ENCODE results near the gene TBX6. TPM values are rescaled to one million over a fixed set of nuclear protein-coding genes. Genes with fewer than 3 reads are reported as not detected.

Gene TBX6
- total and polyA plus RNA-seq, 12 donors, result 0.28 to 1.7 (median 0.57) TPM

DNA sequence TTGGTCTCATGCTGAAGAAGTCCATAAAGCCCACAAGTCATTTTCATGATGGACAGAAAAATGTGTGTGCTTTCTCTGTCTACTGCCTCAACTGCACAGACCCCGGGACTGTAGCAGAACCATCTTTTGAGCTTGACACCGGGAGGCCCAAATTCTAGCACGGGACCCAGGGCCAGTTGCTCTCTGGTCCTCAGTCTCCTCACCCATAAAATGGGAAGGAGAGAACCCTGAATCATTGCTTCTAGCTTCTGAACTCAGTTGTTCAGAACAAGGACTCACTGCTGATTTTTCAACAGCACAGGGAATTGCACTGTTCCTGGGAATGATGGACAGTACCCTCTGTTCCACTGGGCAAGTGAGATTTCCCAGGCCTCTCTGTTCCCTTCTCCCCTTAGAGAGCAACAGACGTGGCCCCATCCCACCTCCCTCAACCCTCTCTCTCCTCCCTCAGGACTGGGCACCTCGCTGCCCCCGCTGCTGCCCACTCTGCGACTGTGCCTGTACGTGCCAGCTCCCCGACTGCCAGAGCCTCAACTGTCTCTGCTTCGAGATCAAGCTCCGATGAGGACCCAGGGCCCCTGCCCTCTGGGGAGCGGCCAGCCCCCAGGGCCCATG is 28.3 kb downstream of the TBX6 start:
- DNase-seq (no peak), ATAC-seq (peak in 1 of 8 donors; percentile 2)
- peaks cover 8 to 49% (median 36%) of the 10 kb centered on the region in 9 donors for H3K4me1 ChIP-seq
- WGBS, 2 donors, result 62 to 68% methylated on average over 12 of the region's 12 CpGs
- peaks cover 0 to 35% (median 12%) of the 10 kb centered on the region in 9 donors for H3K36me3 ChIP-seq
- TF ChIP-seq, protein P1, sequence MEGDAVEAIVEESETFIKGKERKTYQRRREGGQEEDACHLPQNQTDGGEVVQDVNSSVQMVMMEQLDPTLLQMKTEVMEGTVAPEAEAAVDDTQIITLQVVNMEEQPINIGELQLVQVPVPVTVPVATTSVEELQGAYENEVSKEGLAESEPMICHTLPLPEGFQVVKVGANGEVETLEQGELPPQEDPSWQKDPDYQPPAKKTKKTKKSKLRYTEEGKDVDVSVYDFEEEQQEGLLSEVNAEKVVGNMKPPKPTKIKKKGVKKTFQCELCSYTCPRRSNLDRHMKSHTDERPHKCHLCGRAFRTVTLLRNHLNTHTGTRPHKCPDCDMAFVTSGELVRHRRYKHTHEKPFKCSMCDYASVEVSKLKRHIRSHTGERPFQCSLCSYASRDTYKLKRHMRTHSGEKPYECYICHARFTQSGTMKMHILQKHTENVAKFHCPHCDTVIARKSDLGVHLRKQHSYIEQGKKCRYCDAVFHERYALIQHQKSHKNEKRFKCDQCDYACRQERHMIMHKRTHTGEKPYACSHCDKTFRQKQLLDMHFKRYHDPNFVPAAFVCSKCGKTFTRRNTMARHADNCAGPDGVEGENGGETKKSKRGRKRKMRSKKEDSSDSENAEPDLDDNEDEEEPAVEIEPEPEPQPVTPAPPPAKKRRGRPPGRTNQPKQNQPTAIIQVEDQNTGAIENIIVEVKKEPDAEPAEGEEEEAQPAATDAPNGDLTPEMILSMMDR (IDR thresholded peaks at IDR 0.05), result no peak
- peak overlapping the region; percentile 97 to 100 (median 98) for H3K27ac ChIP-seq
- no peaks in the 10 kb centered on the region for H3K9me3 ChIP-seq
- peak overlapping the region; percentile 57 to 100 (median 91) for H3K4me3 ChIP-seq
- H3K27me3 ChIP-seq, result no peaks in the 10 kb centered on the region
- intact Hi-C loops (cut with DNase I), result loop anchor here in 2 of 10 donors (10.0 kb wide), 2 partner anchors 351 to 471 kb away; partner anchors contain the start of gene ZNF747 (in 1 of the 2)

DNA sequence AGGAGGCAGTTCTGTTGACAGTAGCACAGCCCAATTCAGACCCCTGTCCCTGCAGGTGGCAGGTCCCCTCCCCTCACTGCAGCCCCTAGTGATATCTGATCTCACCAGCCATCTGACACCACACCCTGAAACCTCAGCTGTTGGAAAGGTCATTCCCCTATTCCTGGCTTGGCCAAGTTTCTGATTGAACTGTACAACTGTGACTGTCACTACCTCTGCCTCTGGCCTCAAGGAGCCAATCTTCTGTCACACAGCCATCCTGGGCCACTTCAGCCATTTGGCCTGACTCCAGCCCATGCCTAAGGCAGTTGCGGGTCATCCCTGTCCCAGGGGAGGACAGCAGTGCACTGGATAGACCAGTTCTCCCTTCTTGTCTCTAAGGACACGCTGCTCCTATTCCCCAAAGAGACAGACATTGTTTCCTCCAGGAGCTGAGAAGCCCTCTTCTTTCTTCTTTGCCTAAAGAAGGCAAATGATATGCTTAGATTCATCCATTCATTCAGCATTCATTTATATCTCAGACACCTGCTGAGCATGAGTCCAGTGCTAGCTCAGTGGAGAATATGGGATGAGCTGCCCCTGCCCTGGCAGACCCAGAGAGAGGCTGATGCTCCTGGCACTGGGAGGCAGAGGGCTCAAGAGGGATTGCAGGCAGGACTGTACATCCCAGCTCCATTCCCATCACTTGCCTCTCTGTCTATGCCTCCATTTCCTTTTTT is 30.7 kb downstream of the TBX6 start:
- peak in 1 of 2 donors; percentile 56 for DNase-seq

DNA sequence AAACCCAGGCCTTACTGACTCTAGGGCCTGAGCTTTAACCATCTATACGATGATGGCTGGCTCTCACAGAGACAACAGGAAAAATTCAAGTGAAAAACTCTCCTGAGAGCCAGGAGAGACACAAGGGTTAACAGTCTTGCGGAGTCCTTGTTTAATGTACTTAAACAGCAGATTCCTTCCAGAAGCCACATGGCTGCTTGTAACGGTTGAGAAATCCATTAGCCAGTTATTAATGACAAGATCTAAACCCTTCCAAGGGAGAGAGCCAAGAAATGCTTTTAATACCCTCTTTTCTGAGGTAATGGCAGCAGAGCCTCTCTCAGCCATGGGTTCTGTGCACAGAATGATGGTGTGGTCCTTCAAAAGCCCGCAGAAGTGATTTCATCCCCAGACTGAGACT is 31.4 kb downstream of the TBX6 start:
- Histone ChIP-seq H3K27ac (no peak overlapping the region), H3K4me3 (no peak overlapping the region), H3K9me3 (no peaks in the 10 kb centered on the region), H3K27me3 (no peaks in the 10 kb centered on the region), H3K4me1 (peaks cover 7 to 29% (median 17%) of the 10 kb centered on the region in 9 donors), H3K36me3 (peaks cover 0 to 11% (median 0%) of the 10 kb centered on the region in 9 donors)
- DNase-seq, result no peak
- TF ChIP-seq, protein P1 (IDR thresholded peaks at IDR 0.05), result no peak
- no peak for ATAC-seq
- WGBS, 2 donors, result 71 to 80% methylated on average over 4 of the region's 4 CpGs
- intact Hi-C loops (cut with DNase I), result loop anchor here in 2 of 10 donors (10.0 kb wide), 2 partner anchors 354 to 474 kb away; partner anchors contain the start of gene ZNF747 (in 1 of the 2)

More for the DNA sequence above, 30.7 kb downstream of the TBX6 start:
- Histone ChIP-seq H3K4me1 (peaks cover 7 to 29% (median 17%) of the 10 kb centered on the region in 9 donors), H3K9me3 (no peaks in the 10 kb centered on the region), H3K27ac (no peak overlapping the region), H3K4me3 (no peak overlapping the region), H3K27me3 (no peaks in the 10 kb centered on the region), H3K36me3 (peaks cover 0 to 11% (median 0%) of the 10 kb centered on the region in 9 donors)
- TF ChIP-seq, protein P1 (IDR thresholded peaks at IDR 0.05), result no peak
- 42 to 45% methylated on average over 2 of the region's 2 CpGs for WGBS, 2 donors
- ATAC-seq, result no peak
- intact Hi-C loops (cut with DNase I), result loop anchor here in 2 of 10 donors (10.0 kb wide), 2 partner anchors 354 to 474 kb away; partner anchors contain the start of gene ZNF747 (in 1 of the 2)

DNA sequence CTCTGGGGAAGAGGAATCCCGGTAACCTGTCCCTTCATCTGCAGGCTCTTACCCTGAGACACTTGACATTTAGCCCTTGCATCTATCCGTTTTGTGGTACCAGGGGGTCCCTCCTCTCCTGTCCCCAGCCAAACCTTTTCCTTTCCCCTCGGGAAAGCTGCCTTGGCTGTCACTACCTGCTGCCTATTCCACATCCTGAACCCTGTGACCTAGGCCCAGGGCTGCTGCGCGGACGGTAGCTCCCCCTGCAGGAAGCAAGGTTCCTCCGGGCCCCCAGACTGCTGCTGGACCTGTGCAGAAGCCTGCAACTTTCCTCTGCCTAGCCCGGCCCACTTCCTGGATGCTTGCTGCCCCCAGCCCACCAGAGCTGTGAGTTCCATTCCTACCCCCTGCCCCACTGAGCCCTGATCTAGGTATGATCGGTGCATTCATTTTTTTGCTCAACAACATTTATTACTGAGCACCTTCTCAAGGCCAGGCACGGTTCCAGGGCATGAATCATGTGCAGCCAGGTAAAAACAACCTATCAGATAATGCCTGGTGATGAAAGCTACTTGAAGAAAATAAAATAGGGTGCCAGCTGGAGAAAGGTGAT is 36.7 kb downstream of the TBX6 start:
- no peak for DNase-seq
- no peaks in the 10 kb centered on the region for H3K9me3 ChIP-seq
- H3K36me3 ChIP-seq, result peaks cover 0 to 11% (median 0%) of the 10 kb centered on the region in 9 donors
- TF ChIP-seq, protein P1 (IDR thresholded peaks at IDR 0.05), result peak in 6 of 9 donors; percentile 22 to 53 (median 26)
- 47% methylated on average over 10 of the region's 10 CpGs for WGBS, 2 donors
- no peak overlapping the region for H3K27ac ChIP-seq
- peaks cover 4 to 24% (median 9%) of the 10 kb centered on the region in 9 donors for H3K4me1 ChIP-seq
- no peaks in the 10 kb centered on the region for H3K27me3 ChIP-seq
- intact Hi-C loops (cut with DNase I), result loop anchor here in 2 of 10 donors (5.0 kb wide), 1 partner anchor 42 kb away; the partner anchor contains the start of gene YPEL3 (in 2 of the 2)
- no peak overlapping the region for H3K4me3 ChIP-seq
- ATAC-seq, result peak in 1 of 8 donors; percentile 19

Data from heart right ventricle (tissue), 16 donors.